K562 (cell line): ENCODE data around the gene IMMP2L. TPM values are rescaled to one million over a fixed set of nuclear protein-coding genes. Genes with fewer than 3 reads are reported as not detected.
A peak's percentile ranks its signal among the peaks of the same experiment; 100 is the strongest.

Source experiments
- ARHGAP35 ChIP-seq: fragments of 450-650 bp; IDR thresholded peaks from 2 replicates; pipeline ENCODE4 v1.6.1; 2018; ENCODE audit not compliant: partially characterized antibody
- CBX5 ChIP-seq: IDR thresholded peaks from 2 replicates; pipeline ENCODE4 v1.6.1; 2014; ENCODE audit warnings: low read depth, borderline replicate concordance
- CHD1 ChIP-seq: fragments of 200-600 bp; sonication (generic); IDR thresholded peaks from one replicate; pipeline ENCODE4 v1.6.1; 2012; ENCODE audit warnings: mild to moderate bottlenecking, moderate library complexity, low read length, inconsistent platforms
- CXXC5 ChIP-seq: fragments of 250-450 bp; sonication (Bioruptor Pico); IDR thresholded peaks from 2 replicates; pipeline ENCODE4 v1.8.0; 2022; ENCODE audit warnings: inconsistent platforms, mild to moderate bottlenecking, moderate library complexity
- DPF2 ChIP-seq: fragments of 450-650 bp; IDR thresholded peaks from 2 replicates; pipeline ENCODE4 v1.6.1; 2016
- ELF4 ChIP-seq: fragments of 450-650 bp; formaldehyde crosslinking; IDR thresholded peaks from 2 replicates; pipeline ENCODE4 v1.4.0; 2022; ENCODE audit warnings: missing genetic modification characterization
- HMG20A ChIP-seq: fragments of 450-650 bp; formaldehyde crosslinking; conservative IDR thresholded peaks from 2 replicates; pipeline ENCODE4 v1.4.0; 2020; ENCODE audit warnings: mild to moderate bottlenecking, mixed read lengths
- HMGN3 ChIP-seq: IDR thresholded peaks from 2 replicates; pipeline ENCODE4 v1.6.1; 2011; ENCODE audit warnings: borderline replicate concordance, low read depth, mild to moderate bottlenecking, mixed read lengths, low read length; ENCODE audit not compliant: insufficient read length; ENCODE audit errors: extremely low read depth
- MAFG ChIP-seq: fragments of 450-650 bp; conservative IDR thresholded peaks from 2 replicates; pipeline ENCODE4 v1.6.1; 2016; ENCODE audit warnings: missing genetic modification characterization, missing compliant biosample characterization
- SMARCE1 ChIP-seq: fragments of 450-650 bp; IDR thresholded peaks from 2 replicates; pipeline ENCODE4 v1.7.1; 2016; ENCODE audit warnings: mild to moderate bottlenecking
- SP1 ChIP-seq: sonication (generic); formaldehyde crosslinking; IDR thresholded peaks from 2 replicates; pipeline ENCODE4 v1.8.1; 2022; ENCODE audit warnings: mild to moderate bottlenecking, missing genetic modification reagents
- SPI1 ChIP-seq: IDR thresholded peaks from 2 replicates; pipeline ENCODE4 v1.6.1; 2011; ENCODE audit warnings: low read depth, low read length, control low read depth, borderline replicate concordance
- ZC3H8 ChIP-seq: fragments of 450-650 bp; IDR thresholded peaks from 2 replicates; pipeline ENCODE4 v1.6.1; 2017
- ZNF561 ChIP-seq: fragments of 450-650 bp; formaldehyde crosslinking; conservative IDR thresholded peaks from 2 replicates; pipeline ENCODE4 v1.4.0; 2020; ENCODE audit warnings: mild to moderate bottlenecking, moderate library complexity
- ZNF696 ChIP-seq: fragments of 250-450 bp; sonication (Bioruptor Pico); conservative IDR thresholded peaks from 2 replicates; pipeline ENCODE4 v1.4.0; 2020; ENCODE audit warnings: mild to moderate bottlenecking, moderate library complexity
- polyA plus RNA-seq, 8 experiments: library from polyadenylated mRNA; depleted of rRNA in 4 of 8; stranded (reverse) in 5 of 8; unstranded in 3 of 8; fragments of >200 nt; fragmentation: Nextera tagmentation in 2 of 8; fragmentation: Illumina TruSeq in 1 of 8; extraction: Ambion mirVana in 2 of 8; extraction: Trizol in 1 of 8; gene quantifications; 2 replicates each; pipeline versions ENCODE4 v1.2.1 to v1.2.3, GENCODE V29; 2011 to 2014; ENCODE audit warnings: inconsistent platforms in 1 of 8, missing spikeins in 1 of 8
- total RNA-seq, 7 experiments: library from RNA; depleted of rRNA in 6 of 7; stranded (reverse); fragments of >200 nt in 6 of 7; fragmentation: Illumina TruSeq in 2 of 7; extraction: Trizol in 2 of 7; gene quantifications; 2 replicates each; pipeline versions ENCODE4 v1.2.1 to v1.2.3, GENCODE V29; 2011 to 2021; ENCODE audit warnings: low replicate concordance in 1 of 7
- TF ChIP-seq, protein P1 (sequence below), 2 experiments: fragments of 450-650 bp in 1 of 2; sonication (generic) in 1 of 2; formaldehyde crosslinking in 1 of 2; IDR thresholded peaks in 1 of 2; conservative IDR thresholded peaks in 1 of 2; 2 replicates each; pipeline versions ENCODE4 v1.6.1 to v1.8.1; 2016 to 2023; ENCODE audit warnings: mild to moderate bottlenecking in 2 of 2, moderate library complexity in 2 of 2, inconsistent platforms in 1 of 2, missing genetic modification reagents in 1 of 2
- TF ChIP-seq, protein P2 (sequence below), 3 experiments: IDR thresholded peaks in 2 of 3; conservative IDR thresholded peaks in 1 of 3; 2 replicates each; pipeline ENCODE4 v1.5.1; 2011 to 2012; ENCODE audit warnings: low read length in 3 of 3, mild to moderate bottlenecking in 3 of 3, control low read depth in 2 of 3, improper control_type of control experiment in 1 of 3, inconsistent platforms in 1 of 3, low read depth in 1 of 3, mixed read lengths in 1 of 3, moderate library complexity in 1 of 3; ENCODE audit not compliant: insufficient read depth in 2 of 3
- TF ChIP-seq, protein P3 (sequence below): fragments of 450-650 bp; formaldehyde crosslinking; IDR thresholded peaks from 2 replicates; pipeline ENCODE4 v1.4.0; 2022; ENCODE audit warnings: missing genetic modification characterization
- TF ChIP-seq, protein P4 (sequence below): fragments of 450-650 bp; IDR thresholded peaks from 2 replicates; pipeline ENCODE4 v1.6.1; 2017; ENCODE audit warnings: mild to moderate bottlenecking, moderate library complexity

Gene IMMP2L
- total and polyA plus RNA-seq, 9 of the 15 experiments (the other 6 are each of a cell fraction or from before 2014, with no cell fraction given): 29.7 to 116 (median 53.0) TPM

DNA sequence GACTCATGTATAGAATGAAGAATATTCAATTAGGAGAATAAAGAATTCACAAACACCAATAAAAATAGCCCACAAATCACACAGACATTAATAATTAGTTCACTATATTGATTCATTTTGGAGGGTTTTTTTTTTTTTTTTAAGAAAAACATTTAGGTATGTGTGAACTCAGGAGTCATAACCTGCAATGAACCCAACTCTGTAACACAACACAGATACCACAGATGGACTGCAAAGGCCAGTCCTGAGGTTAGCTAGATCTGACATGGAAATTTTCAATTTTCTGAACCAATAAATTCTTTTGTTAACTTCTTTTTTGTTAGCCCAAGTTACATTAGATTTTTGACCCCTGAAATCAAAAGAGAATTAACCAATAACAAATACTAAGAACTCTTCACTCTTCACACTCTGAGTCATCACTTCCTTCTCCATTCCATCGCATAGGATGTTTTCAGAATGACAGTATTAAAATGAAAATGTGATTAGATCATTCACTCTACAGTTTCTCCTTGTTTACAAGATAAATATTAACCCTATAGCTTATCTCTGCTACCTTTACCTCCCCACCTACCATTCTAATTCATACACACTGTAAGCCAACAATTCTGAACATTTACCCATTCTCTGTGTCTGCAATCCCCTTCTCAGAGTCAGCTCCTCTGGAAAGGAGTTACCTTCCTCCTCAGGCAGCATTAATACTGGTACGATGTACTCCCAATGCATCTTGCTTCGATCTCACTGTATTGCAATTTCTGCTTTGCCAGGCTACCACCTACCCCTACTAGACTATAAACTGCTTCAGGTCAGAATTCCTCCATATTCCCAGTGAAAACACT is 329.8 kb downstream of the IMMP2L start (continued):
- TF ChIP-seq, protein P1, sequence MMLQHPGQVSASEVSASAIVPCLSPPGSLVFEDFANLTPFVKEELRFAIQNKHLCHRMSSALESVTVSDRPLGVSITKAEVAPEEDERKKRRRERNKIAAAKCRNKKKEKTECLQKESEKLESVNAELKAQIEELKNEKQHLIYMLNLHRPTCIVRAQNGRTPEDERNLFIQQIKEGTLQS (IDR thresholded peaks at IDR 0.05): peak; percentile 79
- TF ChIP-seq, protein P1 (CRISPR knock-in tag; conservative IDR thresholded peaks at IDR 0.05): no peak
- TF ChIP-seq ELF4 (CRISPR knock-in tag) (no peak), MAFG (tag) (no peak), ZNF696 (no peak), CHD1 (no peak), CXXC5 (CRISPR knock-in tag) (no peak), ARHGAP35 (no peak), ZNF561 (CRISPR knock-in tag) (no peak), SPI1 (no peak), HMG20A (no peak), CBX5 (no peak), HMGN3 (no peak), DPF2 (peak; percentile 25; the same call in 1 of the 2 replicates), ZC3H8 (no peak), SP1 (CRISPR knock-in tag) (no peak), SMARCE1 (peak; percentile 44; the same call in 1 of the 2 replicates)
- TF ChIP-seq, protein P2, sequence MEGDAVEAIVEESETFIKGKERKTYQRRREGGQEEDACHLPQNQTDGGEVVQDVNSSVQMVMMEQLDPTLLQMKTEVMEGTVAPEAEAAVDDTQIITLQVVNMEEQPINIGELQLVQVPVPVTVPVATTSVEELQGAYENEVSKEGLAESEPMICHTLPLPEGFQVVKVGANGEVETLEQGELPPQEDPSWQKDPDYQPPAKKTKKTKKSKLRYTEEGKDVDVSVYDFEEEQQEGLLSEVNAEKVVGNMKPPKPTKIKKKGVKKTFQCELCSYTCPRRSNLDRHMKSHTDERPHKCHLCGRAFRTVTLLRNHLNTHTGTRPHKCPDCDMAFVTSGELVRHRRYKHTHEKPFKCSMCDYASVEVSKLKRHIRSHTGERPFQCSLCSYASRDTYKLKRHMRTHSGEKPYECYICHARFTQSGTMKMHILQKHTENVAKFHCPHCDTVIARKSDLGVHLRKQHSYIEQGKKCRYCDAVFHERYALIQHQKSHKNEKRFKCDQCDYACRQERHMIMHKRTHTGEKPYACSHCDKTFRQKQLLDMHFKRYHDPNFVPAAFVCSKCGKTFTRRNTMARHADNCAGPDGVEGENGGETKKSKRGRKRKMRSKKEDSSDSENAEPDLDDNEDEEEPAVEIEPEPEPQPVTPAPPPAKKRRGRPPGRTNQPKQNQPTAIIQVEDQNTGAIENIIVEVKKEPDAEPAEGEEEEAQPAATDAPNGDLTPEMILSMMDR (IDR thresholded peaks at IDR 0.05 in 2 of 3, conservative IDR thresholded peaks at IDR 0.05 in 1 of 3; ENCODE audit: insufficient read depth in 2 of 3, low read depth in 1 of 3, low read length in 3 of 3): no peak
- TF ChIP-seq, protein P3, sequence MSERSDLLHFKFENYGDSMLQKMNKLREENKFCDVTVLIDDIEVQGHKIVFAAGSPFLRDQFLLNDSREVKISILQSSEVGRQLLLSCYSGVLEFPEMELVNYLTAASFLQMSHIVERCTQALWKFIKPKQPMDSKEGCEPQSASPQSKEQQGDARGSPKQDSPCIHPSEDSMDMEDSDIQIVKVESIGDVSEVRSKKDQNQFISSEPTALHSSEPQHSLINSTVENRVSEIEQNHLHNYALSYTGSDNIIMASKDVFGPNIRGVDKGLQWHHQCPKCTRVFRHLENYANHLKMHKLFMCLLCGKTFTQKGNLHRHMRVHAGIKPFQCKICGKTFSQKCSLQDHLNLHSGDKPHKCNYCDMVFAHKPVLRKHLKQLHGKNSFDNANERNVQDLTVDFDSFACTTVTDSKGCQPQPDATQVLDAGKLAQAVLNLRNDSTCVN: no peak
- TF ChIP-seq, protein P4, sequence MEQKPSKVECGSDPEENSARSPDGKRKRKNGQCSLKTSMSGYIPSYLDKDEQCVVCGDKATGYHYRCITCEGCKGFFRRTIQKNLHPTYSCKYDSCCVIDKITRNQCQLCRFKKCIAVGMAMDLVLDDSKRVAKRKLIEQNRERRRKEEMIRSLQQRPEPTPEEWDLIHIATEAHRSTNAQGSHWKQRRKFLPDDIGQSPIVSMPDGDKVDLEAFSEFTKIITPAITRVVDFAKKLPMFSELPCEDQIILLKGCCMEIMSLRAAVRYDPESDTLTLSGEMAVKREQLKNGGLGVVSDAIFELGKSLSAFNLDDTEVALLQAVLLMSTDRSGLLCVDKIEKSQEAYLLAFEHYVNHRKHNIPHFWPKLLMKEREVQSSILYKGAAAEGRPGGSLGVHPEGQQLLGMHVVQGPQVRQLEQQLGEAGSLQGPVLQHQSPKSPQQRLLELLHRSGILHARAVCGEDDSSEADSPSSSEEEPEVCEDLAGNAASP: no peak
